AG09309 (cell line): ENCODE results near the gene NCK1.

ENCODE experiments used
- DNase-seq: peaks from one replicate; pipeline ENCODE4 v3.0.0-alpha.2; 2010; ENCODE audit warnings: low read depth
- H3K4me3 ChIP-seq: 2 replicates; pipeline ENCODE4 v1.5.1; 2011; ENCODE audit warnings: mild to moderate bottlenecking, low read depth, low read length, moderate library complexity; ENCODE audit not compliant: control insufficient read depth
- TF ChIP-seq, protein P1 (sequence below): IDR thresholded peaks from 2 replicates; pipeline ENCODE4 v1.5.1; 2011; ENCODE audit warnings: mild to moderate bottlenecking, low read depth, low read length, inconsistent platforms; ENCODE audit not compliant: insufficient read depth, control insufficient read depth; ENCODE audit errors: missing control alignments

NCK1 gene

DNA sequence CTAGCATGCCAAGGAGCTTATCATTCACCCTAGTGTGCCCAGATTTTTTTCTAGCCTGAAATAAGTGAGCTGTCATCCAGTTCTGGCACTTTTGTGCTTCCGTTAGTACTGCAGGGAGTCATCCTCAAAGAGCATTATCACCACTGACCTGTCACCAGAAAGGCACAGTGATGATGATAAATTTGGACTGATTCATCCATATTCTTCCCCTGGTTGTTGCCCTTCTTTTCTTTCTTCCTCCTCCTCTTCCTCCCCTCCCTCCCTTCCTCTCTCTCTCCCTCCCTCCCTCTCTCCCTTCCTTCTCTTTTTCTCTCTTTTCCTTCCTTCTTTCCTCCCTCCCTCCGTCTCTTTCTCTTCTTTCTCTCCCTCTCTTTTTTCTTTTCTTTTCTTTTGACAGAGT, 21.8 kb upstream of the NCK1 start:
- TF ChIP-seq, protein P1, sequence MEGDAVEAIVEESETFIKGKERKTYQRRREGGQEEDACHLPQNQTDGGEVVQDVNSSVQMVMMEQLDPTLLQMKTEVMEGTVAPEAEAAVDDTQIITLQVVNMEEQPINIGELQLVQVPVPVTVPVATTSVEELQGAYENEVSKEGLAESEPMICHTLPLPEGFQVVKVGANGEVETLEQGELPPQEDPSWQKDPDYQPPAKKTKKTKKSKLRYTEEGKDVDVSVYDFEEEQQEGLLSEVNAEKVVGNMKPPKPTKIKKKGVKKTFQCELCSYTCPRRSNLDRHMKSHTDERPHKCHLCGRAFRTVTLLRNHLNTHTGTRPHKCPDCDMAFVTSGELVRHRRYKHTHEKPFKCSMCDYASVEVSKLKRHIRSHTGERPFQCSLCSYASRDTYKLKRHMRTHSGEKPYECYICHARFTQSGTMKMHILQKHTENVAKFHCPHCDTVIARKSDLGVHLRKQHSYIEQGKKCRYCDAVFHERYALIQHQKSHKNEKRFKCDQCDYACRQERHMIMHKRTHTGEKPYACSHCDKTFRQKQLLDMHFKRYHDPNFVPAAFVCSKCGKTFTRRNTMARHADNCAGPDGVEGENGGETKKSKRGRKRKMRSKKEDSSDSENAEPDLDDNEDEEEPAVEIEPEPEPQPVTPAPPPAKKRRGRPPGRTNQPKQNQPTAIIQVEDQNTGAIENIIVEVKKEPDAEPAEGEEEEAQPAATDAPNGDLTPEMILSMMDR, result no peak
- no peak for DNase-seq

DNA sequence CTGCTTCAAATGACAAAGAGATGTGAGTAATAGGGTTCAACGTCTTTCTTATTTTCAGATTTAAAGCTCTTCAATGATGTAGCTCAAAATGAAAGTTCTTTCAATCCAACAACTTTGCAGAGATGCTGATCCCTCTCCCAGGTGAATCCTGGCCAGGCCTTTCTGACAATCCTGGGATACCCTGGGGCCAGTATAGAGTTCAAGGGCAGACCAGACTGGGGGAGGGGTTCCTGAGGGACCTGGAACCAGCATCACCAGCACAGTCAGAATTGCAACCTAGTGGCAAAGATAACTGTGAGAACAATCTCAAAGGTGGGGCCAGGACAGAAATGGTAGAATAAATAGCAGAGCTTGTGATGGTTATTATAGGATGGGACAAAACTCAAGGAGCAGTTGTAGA, 19.7 kb upstream of the NCK1 start:
- no peak for DNase-seq
- H3K4me3 ChIP-seq, result no peak overlapping the region
- TF ChIP-seq, protein P1, result no peak

More for the DNA sequence above, 21.8 kb upstream of the NCK1 start:
- no peak overlapping the region for H3K4me3 ChIP-seq

DNA sequence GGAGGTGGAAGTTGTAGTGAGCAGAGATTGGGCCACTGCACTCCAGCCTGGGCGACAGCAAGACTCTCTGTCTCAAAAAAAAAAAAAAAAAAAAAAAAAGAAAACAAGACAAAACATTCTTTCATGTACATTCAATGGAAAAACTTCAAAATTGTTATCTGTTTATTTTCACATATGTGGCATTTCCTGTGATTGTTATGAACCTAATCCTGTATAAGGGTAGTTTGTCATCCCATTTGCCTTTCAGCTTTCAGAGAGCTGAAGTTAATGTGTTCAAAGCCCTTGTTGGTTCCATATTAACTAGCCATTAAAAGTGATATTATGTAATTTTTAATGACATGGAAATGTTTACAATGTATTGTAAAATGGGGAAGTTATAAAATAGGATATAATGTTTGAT, 17.3 kb upstream of the NCK1 start:
- TF ChIP-seq, protein P1, result no peak
- DNase-seq, result no peak
- H3K4me3 ChIP-seq, result no peak overlapping the region

DNA sequence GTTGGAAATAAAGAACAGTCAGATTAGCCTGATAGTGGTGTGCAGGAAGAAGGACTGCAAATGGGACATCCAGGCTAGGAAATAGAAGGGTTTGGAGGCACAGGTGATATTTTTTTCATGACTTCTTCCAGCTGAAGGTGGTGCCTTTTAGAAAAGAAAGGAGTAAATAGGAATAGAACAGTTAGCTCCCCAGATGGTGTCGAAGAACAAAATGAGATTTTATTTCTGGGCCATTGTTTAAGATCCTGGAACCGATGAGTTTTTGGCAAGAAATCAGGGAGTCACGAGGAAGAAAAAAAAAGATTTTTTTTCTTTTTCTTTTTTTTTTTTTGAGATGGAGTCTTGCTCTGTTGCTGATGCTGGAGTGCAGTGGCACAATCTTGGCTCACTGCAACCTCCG, 9.8 kb upstream of the NCK1 start:
- H3K4me3 ChIP-seq, result no peak overlapping the region
- DNase-seq, result no peak
- TF ChIP-seq, protein P1, result no peak

DNA sequence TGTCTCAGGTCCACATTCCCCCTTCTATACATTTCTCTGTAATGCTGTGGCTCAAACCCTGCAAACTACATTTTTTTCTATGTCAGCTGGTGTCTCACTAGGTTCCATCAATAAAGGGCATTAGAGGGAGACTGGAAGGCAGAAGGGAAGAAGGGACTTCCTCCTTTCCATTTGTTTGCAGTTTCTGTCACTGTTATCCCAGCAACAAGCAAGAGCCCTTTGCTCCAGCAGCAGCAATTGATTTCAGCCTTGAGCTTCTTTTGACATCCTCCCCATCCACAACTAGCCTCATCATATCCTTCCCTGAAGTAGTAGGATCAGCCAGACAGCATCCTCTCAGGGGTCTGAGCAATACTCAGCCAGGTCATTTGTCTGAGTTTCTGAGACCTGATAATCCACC, 5.3 kb upstream of the NCK1 start:
- no peak overlapping the region for H3K4me3 ChIP-seq
- TF ChIP-seq, protein P1, result no peak
- DNase-seq, result no peak

DNA sequence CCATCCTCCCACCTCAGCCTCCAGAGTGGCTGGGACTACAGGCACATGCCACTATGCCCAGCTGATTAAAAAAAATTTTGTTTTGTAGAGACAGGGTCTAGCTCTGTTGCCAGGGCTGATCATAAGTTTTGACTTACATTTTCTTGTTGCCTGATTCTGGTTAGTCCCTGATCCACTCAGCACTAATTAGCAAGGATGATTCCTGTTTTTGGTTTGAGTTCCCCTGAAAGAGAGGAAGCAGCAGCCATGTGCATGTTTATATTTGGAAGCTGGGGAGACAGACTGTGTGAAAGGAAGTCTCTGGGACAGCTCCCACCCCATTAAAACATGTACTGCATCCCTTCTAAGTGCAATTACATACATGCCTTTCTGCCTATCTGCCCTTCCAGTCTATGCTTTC, 3.6 kb upstream of the NCK1 start:
- DNase-seq, result no peak
- no peak overlapping the region for H3K4me3 ChIP-seq
- TF ChIP-seq, protein P1, result no peak

DNA sequence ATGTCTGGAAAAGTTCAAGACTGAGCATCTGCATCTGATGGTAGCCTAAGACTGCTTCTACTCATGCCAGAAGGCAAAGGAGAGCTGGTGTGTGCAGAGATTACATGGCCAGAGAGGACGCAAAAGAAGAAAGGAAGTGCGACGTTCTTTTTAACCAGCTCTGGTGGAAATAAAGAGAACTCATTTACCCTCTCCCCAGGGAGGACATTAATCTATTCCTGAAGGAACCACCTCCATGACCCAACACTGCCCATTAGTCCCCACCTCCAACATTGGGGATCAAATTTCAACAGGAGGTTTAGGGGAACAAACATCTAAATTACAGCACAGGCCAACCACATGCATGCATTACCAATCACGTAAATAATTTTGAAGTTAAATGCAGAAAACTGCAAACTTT, 1.5 kb upstream of the NCK1 start:
- no peak for DNase-seq
- H3K4me3 ChIP-seq, result no peak overlapping the region
- TF ChIP-seq, protein P1, result no peak
